Mesothelial cell of epicardium (in vitro differentiated cells): ENCODE measurements around the gene VPS13C. TPM values are rescaled to one million over a fixed set of nuclear protein-coding genes. Genes with fewer than 3 reads are reported as not detected.
"Not testable (repeated sequence)": the region's sequence is repeated elsewhere in the genome, so short reads cannot be mapped to it uniquely, and the experiment has no call there.

Experiments
- DNase-seq, 2 experiments: peaks; one replicate each; pipeline ENCODE4 v3.0.0; 2021; ENCODE audit warnings: low spot score in 2 of 2; ENCODE audit not compliant: unreplicated experiment in 2 of 2
- H3K27ac Mint-ChIP-seq: 2 replicates; pipeline ENCODE4 v1.8.0; 2021; ENCODE audit warnings: mixed read lengths
- H3K27me3 Mint-ChIP-seq: 2 replicates; pipeline ENCODE4 v1.8.0; 2021; ENCODE audit warnings: low read depth, mixed read lengths
- H3K36me3 Mint-ChIP-seq: 2 replicates; pipeline ENCODE4 v1.8.0; 2021; ENCODE audit warnings: mixed read lengths
- H3K4me1 Mint-ChIP-seq: 2 replicates; pipeline ENCODE4 v1.8.0; 2021; ENCODE audit warnings: mixed read lengths
- H3K4me3 Mint-ChIP-seq: 2 replicates; pipeline ENCODE4 v1.8.0; 2021; ENCODE audit warnings: mild to moderate bottlenecking, moderate library complexity, mixed read lengths
- H3K9me3 Mint-ChIP-seq: 2 replicates; pipeline ENCODE4 v1.8.0; 2021; ENCODE audit warnings: mixed read lengths
- total RNA-seq: library from RNA; stranded (reverse); gene quantifications from 3 replicates; pipeline ENCODE4 v1.2.1, GENCODE V29; 2021
- TF ChIP-seq, protein P1 (sequence below): fragments of 200-600 bp; sonication (generic); IDR thresholded peaks from one replicate; pipeline ENCODE4 v1.5.0; 2021; ENCODE audit warnings: antibody characterized with exemption; ENCODE audit not compliant: unreplicated experiment

The VPS13C gene
- total RNA-seq, 1 donor from 2014 or later: 44.7 TPM

GRCh38 chr15:62051166-62051565, 9.1 kb downstream of the VPS13C start:
- H3K4me1 Mint-ChIP-seq: no peaks in the 10 kb centered on the region
- TF ChIP-seq, protein P1, sequence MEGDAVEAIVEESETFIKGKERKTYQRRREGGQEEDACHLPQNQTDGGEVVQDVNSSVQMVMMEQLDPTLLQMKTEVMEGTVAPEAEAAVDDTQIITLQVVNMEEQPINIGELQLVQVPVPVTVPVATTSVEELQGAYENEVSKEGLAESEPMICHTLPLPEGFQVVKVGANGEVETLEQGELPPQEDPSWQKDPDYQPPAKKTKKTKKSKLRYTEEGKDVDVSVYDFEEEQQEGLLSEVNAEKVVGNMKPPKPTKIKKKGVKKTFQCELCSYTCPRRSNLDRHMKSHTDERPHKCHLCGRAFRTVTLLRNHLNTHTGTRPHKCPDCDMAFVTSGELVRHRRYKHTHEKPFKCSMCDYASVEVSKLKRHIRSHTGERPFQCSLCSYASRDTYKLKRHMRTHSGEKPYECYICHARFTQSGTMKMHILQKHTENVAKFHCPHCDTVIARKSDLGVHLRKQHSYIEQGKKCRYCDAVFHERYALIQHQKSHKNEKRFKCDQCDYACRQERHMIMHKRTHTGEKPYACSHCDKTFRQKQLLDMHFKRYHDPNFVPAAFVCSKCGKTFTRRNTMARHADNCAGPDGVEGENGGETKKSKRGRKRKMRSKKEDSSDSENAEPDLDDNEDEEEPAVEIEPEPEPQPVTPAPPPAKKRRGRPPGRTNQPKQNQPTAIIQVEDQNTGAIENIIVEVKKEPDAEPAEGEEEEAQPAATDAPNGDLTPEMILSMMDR: no peak
- no peaks in the 10 kb centered on the region for H3K27me3 Mint-ChIP-seq
- H3K9me3 Mint-ChIP-seq: peaks cover 2% of the 10 kb centered on the region
- H3K36me3 Mint-ChIP-seq: peaks cover 3% of the 10 kb centered on the region
- H3K4me3 Mint-ChIP-seq: no peak overlapping the region
- no peak overlapping the region for H3K27ac Mint-ChIP-seq
- no peak for DNase-seq

DNA sequence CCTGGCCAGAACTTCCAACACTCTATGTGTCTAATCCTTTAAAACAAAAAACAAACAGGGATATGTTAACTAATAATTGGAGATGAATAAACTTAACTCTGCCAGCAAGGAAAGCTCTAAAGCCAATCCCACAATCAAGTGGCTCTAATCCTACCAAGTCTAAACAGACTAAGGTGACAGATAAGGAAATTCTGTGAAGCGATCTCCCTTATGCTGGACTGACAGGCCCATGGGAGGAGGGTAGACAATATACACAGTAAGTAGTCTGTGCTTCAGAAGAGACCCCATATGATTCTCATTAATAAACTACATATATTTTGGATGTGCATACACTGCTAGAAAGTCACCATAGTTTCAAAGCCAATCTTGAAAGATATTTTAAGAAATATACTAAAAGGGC, 10.1 kb downstream of the VPS13C start:
- H3K36me3 Mint-ChIP-seq: peaks cover 3% of the 10 kb centered on the region
- H3K27ac Mint-ChIP-seq: no peak overlapping the region
- no peak for DNase-seq
- TF ChIP-seq, protein P1: no peak
- peaks cover 2% of the 10 kb centered on the region for H3K9me3 Mint-ChIP-seq
- peaks cover 2% of the 10 kb centered on the region for H3K4me1 Mint-ChIP-seq
- H3K4me3 Mint-ChIP-seq: no peak overlapping the region
- no peaks in the 10 kb centered on the region for H3K27me3 Mint-ChIP-seq

DNA sequence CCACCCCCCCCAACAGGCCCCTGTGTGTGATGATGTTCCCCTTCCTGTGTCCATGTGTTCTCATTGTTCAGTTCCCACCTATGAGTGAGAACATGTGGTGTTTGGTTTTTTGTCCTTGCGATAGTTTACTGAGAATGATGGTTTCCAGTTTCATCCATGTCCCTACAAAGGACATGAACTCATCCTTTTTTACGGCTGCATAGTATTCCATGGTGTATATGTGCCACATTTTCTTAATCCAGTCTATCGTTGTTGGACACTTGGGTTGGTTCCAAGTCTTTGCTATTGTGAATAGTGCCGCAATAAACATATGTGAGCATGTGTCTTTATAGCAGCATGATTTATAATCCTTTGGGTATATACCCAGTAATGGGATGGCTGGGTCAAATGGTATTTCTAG, 12.0 kb downstream of the VPS13C start:
- DNase-seq, H3K9me3 Mint-ChIP-seq, H3K27me3 Mint-ChIP-seq, H3K4me1 Mint-ChIP-seq, H3K4me3 Mint-ChIP-seq, H3K36me3 Mint-ChIP-seq, H3K27ac Mint-ChIP-seq: not testable (repeated sequence)

GRCh38 chr15:62047282-62047827, 12.9 kb downstream of the VPS13C start:
- no peak for DNase-seq
- H3K4me3 Mint-ChIP-seq: no peak overlapping the region
- H3K9me3 Mint-ChIP-seq: peaks cover 2% of the 10 kb centered on the region
- no peaks in the 10 kb centered on the region for H3K27me3 Mint-ChIP-seq
- TF ChIP-seq, protein P1: no peak
- H3K27ac Mint-ChIP-seq: no peak overlapping the region
- peaks cover 3% of the 10 kb centered on the region for H3K36me3 Mint-ChIP-seq
- H3K4me1 Mint-ChIP-seq: peaks cover 2% of the 10 kb centered on the region

DNA sequence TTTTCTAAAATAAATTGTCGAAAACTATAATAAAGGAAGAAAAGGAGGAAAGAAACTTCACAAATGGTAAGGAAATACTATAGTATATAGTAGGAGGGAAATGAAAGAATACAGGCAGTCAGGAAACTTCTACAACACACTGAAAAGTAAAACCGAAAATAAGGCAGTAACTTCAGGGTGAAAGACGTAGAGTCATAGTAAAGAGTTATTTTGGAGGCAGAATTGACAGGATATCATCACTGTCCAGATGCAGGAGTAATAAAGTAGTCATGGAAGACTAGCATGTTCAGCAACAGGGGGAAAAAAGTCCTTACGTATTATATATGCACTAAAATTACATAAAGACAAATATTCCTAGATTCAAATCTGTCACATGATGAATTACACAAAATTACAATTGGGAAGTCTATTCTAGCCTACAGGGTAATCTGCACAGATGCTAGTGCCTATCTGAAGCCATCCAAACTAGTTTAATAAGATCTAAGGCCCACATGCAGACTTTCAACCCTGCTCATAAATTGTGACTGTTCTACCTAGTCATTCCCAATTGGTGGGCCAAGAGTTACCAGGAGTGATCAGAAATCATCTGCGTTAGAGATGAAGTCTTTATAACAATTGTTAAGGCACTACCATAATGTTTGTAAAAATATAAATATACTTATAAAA, 14.0 kb downstream of the VPS13C start:
- Mint-ChIP-seq H3K4me1 (peaks cover 2% of the 10 kb centered on the region), H3K9me3 (peaks cover 2% of the 10 kb centered on the region), H3K27ac (peak overlapping the region; percentile 43), H3K4me3 (no peak overlapping the region), H3K36me3 (peaks cover 3% of the 10 kb centered on the region), H3K27me3 (no peaks in the 10 kb centered on the region)
- DNase-seq: no peak
- TF ChIP-seq, protein P1: no peak

DNA sequence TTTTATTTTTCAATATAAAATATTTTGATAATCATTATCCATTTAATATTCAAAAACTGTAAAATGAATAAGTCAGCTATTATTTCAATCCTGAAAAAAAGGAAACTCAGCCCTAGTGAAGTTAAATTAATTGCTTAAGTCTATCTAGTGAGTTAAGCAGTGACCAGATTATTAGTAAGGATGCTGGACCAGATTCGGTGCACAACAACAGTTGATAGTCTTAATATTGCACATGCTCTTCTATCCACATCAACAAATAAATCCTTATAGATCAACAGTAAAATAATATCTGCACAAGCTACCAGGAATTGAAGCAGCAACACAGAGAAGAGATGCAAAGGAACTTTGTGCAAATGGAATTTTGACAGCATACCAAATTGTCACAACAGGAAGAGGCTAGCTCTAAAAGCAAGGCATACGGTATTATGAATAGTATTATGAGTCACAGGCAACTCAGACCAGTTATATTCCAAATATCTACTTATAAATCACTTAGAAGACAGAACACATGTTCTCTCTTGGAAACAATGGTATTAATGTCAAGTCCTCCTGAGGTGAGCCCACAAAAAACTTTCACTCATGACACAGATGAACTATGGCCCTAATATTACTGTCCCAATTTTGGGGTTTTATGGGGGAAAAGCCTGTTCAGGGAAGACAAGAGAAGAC, 24.9 kb downstream of the VPS13C start:
- H3K36me3 Mint-ChIP-seq: peaks cover 19% of the 10 kb centered on the region
- no peak for DNase-seq
- peaks cover 18% of the 10 kb centered on the region for H3K9me3 Mint-ChIP-seq
- no peak overlapping the region for H3K4me3 Mint-ChIP-seq
- no peak overlapping the region for H3K27ac Mint-ChIP-seq
- no peaks in the 10 kb centered on the region for H3K4me1 Mint-ChIP-seq
- TF ChIP-seq, protein P1: no peak
- H3K27me3 Mint-ChIP-seq: no peaks in the 10 kb centered on the region
